HG02623 (cell line): ENCODE measurements around the gene CD1E.
"Not testable (repeated sequence)": the region's sequence is repeated elsewhere in the genome, so short reads cannot be mapped to it uniquely, and the experiment has no call there.

Experiments used
- ATAC-seq: cut with Tn5 transposase; IDR thresholded peaks from one replicate; pipeline ENCODE4 v1.9.1; 2021; ENCODE audit warnings: moderate library complexity; ENCODE audit not compliant: unreplicated experiment

CD1E gene

DNA sequence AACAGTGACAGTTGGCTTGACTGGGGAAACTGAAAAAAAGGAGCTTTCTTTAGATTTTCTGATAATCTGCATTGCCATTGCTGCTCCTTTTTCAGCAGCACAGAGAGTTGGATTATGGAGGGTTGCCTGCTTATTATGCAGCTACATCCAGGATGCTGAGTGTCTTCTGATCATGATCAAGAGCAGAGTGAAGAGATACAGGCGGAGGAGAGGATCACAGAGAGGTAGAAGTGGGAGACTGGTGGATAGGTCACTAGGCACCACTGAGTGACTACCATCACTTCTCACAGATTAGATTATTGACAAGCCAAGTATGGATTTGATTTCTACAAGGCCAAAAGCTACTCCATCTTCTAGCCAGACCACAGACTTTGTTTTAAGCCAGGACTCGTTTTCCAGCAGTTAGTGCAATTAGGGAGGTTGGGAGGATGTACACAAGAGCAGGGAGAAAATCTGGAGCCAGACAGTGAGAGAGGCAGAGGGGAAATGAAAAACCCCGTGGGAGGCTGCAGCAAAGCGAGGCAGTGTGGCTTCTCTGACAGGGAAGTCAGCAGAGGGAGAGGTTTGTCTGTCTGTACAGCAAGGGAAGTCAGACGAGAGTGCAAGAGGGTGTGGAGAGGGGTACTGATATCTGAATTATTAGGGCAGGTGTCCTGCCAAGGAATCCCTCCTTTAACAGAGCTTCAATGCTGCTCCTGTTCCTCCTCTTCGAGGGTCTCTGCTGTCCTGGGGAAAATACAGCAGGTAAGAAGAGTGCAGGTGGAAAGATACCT lies at the start of gene CD1E:
Gene CD1E (plus strand): TSS at position 592 of the 773 bp plus-strand sequence. CDS start 95 bp downstream, at position 687.
- ATAC-seq, result peak; percentile 52

DNA sequence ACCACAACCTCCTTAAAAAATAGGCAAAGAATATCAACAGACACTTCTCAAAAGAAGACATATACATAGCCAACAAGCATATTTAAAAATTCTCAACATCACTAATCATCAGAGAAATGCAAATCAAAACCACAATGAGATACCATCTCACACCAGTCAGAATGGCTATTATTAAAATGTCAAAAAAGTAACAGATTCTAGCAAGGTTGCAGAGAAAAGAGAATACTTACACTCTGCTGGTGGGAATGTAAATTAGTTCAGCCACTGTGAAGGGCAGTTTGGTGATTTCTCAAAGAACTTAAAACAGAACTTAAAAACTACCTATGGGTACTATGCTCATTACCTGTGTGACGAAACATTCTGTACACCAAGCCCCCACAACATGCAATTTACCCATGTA lies 43.1 kb upstream of the CD1E start:
- ATAC-seq, result no peak

DNA sequence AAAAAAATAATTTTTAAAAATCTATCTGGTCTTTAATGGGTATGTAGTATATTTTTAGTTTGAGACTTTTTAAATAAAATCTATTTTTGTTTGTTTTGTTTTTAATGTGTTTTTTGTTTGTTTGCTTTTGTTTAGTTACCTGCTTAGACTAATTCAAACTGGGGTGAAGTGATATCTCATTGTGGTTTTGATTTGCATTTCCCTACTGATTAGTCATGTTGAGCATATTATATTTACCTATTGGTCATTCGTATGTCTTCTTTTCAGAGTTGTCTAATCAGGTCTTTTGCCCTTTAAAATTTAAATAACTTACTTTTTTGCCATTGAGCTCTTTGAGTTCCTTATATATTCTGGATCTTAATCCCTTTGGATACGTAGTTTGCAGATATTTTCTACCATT lies 42.6 kb upstream of the CD1E start:
- no peak for ATAC-seq

DNA sequence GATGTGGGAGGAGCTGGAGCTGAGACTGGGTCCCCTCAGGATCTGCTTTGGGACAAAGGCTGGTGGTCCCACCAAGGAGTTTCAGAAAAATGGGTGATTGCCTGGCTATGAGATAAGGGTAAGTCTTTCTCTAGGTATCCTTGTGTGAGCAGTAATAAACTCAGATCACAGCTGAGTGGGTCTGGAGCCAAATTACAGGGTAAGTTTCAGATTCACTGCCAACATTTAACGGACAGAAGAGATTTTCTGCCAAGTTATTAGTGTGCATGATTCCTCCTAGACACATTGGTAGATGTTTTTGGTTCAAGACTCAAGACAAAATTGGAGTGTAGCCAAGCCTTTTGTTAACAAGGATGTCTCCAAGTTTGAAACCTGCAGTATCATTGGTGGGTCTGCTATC lies 29.8 kb upstream of the CD1E start:
- ATAC-seq, result no peak

DNA sequence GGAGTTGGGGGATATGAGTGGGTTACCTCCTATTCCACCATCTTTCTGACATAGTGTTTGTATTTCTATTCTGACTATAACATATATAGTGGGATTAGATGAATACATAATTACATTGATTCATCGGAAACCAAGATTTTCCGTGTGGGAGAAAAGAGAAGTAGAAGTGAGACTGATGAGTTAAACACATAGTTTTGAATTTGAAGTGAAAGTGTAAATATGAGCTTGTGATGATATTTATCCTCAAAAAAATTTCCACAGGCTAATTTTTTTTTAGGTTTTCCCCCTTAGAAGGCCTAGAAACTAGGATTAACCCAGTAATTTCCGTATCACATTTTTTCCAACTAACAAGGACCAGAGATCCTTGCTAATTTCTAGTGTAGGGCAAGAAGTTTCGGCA lies 29.3 kb upstream of the CD1E start:
- ATAC-seq, result no peak

DNA sequence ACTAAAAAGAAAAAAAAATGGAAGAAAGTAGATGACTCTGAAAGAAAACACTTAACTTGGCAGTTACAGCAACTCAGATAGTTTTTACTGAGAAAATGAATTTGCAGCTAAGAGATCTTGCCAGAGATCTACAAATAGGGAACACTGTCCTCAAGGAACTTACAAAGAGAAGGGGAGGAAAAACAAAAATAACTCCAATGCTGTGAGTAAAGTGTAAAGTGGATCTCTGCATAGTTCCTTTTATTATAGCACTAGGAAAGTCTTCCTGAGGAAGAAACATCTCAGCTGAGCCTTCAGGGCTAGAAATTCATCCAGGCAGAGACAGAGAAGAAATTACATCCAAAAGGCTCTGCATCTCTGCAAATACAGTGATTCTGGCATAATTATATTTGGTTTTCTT lies 26.2 kb upstream of the CD1E start:
- no peak for ATAC-seq

DNA sequence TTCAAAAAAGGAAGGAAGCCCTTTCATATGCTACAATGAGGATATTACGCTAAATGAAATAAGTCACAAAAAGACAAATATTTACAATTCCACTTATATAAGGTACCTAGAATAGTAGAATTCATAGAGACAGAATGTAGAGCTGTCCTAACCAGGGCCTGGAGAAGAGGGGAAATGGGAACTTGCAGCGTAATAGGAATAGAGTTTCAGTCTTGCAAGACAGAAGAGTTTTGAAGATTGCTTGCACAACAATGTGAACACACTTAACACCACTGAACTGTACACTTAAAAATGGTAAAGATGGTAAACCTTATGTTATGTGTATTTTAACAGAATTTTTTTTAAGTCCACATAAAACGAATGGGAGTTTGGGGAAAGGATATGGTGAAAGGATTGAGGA lies 25.3 kb upstream of the CD1E start:
- no peak for ATAC-seq

DNA sequence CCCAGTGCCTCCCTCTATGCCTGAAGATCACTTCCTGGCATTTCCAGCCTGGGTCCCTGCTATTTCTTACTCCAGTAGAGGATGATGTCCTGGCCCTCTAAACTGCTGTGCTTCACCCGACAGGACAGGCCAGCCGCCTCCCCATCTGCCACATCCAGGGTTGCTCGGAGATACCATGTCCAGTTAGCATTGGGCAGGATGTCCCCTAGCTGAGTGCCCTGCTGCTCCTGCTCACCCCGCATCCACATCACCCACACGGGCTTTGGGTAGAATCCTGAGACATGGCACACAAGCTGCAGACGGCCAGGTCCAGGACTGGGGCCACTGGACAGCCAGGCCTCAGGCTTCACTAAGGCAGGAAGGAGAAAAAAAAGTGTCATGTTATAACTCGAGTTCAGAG lies 24.4 kb upstream of the CD1E start:
- ATAC-seq, result no peak

DNA sequence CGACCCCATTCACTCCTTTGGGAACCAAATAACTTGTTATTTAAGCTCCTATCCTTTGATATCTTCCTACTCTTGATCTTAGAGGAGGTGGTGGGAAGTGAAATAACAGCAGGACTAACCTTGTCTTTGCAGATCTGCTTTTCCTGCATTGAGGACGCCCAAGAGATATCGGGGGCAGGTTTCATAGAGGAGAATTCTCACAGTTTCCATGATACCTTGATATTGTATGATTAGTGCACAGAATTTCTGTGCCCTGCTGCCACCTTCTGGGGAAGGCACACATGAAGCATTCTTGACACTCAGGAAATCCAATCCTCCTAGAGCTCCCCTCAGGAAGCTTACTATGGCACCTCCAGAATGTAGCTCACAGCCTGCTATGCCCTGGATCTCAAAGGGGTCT lies 24.0 kb upstream of the CD1E start:
- ATAC-seq, result no peak

DNA sequence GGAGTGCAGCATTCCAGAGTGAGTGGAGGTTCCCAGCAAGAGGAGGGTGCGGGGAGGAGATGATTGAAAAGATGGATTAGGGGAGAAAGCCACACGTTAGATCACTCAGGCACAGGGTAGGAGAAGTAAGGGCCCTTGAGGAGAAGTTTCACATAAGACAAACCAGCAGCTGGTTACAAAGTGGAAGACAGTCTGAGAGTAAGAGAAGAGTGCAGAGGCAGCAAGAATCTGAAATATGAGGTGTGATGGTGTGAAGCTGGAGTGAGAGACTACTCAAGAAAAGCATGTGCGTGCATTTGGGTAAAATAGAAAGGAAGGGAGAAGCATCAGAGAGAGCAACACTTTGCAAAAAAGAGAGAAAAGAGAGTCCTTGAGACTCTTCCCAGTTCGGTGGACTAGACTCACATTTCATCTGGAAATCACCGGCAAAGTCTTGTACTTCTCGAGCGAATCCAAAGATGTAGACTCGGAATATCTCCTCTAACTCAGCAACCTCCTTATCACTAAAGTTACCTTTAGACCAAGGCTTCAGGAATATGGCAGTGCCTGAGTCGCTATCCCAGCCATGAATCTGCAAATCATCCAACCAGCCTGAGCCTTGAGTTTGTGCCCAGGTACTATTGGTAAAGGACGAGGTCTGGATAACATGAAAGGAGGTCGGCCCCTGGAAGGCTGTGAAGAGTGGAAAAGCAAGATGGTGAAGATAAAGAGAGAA lies 23.1 kb upstream of the CD1E start:
- no peak for ATAC-seq

DNA sequence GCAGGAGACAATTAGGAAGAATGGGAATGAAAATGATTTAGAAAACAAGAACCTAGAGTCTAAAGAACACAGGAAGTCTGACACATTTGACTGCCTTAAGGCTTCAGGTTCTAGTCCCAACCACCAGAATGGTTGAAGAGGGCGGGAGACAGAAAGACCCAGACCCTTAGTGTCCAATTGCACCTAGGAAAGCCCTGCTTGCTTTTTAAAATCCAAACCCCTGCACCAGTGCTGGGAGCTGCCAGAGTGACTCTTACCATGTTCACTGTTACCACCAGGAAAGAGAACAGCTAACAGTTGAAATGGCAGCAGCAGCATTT lies 22.6 kb upstream of the CD1E start:
- ATAC-seq, result no peak

GRCh38 chr1:158331481-158332150 lies 22.1 kb upstream of the CD1E start, which contains the start of gene CD1B:
TSS of gene CD1B (minus strand) at chr1:158331531. CDS start at chr1:158331423, 108 bp downstream.
- no peak for ATAC-seq

DNA sequence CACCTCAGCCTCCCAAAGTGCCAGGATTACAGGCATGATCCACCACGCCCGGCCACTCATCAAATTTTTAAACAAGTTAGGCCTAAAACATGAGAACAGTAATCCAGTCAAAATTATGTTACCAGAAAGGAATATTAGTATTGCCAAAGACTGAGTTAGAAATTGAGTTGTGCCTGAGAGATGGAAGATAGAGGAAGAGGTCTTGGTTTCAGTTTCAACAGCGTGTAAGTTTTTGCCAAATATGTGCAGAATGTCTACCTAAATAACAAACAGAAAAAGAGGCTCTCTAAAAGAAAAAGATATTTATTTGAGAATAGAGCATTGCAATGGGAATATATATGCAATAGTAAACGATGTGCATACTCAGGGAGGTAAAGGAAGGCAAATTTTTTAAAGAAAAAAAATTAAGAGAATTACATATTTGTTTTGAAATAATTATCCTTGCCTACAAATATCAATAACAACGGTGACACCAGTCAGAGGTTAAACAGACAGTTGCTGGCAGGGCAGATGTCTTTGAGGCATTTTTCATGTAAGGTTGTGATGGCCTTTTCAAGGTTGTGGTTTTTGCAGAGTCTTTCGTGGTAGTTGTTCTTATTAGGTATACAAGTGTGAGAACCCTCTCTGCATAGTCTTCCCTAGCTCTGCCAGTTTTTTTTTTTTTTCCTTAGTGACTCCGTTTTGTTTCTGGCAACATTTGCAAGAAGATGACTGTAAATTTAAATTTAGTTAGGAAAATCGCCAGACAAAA lies 20.1 kb upstream of the CD1E start:
- ATAC-seq, result no peak

- ATAC-seq, result no peak
Measured at GRCh38 chr1:158334526-158335212, 19.0 kb upstream of the CD1E start.

- no peak for ATAC-seq
Measured at GRCh38 chr1:158335213-158335532, 18.5 kb upstream of the CD1E start.

DNA sequence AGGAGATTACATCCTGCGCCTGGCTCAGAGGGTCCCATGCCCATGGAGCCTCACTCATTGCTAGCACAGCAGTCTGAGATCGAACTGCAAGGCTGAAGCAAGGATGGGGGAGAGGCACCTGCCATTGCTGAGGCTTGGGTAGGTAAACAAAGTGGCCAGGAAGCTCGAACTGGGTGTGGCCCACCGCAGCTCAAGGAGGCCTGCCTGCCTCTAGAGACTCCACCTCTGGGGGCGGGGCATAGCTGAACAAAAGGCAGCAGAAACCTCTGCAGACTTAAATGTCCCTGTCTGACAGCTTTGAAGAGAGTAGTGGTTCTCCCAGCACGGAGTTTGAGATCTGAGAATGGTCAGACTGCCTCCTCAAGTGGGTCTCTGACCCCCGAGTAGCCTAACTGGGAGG lies 17.3 kb upstream of the CD1E start:
- not testable (repeated sequence) for ATAC-seq

DNA sequence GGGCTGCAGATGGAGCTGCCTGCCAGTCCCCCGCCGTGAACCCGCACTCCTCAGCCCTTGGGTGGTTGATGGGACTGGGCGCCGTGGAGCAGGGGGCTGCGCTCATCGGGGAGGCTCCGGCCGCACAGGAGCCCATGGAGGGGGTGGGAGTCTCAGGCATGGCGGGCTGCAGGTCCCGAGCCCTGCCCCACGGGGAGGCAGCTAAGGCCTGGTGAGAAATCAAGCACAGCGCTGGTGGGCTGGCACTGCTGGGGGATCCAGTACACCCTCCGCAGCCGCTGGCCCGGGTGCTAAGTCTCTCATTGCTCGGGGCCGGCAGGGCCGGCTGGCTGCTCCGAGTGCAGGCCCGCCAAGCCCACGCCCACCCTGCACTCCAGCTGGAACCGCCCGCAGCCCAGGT lies 4.7 kb upstream of the CD1E start:
- not testable (repeated sequence) for ATAC-seq

DNA sequence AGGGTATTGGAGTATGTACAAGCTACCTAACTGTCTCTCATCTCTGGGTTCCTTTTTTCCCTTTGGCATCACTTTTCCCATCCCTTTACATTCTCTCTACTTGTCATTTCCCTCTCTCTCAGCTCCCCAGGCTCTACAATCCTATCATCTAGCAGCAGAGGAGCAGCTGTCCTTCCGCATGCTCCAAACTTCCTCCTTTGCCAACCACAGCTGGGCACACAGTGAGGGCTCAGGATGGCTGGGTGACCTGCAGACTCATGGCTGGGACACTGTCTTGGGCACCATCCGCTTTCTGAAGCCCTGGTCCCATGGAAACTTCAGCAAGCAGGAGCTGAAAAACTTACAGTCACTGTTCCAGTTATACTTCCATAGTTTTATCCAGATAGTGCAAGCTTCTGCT lies 561 bp downstream of the CD1E start:
- ATAC-seq, result no peak

DNA sequence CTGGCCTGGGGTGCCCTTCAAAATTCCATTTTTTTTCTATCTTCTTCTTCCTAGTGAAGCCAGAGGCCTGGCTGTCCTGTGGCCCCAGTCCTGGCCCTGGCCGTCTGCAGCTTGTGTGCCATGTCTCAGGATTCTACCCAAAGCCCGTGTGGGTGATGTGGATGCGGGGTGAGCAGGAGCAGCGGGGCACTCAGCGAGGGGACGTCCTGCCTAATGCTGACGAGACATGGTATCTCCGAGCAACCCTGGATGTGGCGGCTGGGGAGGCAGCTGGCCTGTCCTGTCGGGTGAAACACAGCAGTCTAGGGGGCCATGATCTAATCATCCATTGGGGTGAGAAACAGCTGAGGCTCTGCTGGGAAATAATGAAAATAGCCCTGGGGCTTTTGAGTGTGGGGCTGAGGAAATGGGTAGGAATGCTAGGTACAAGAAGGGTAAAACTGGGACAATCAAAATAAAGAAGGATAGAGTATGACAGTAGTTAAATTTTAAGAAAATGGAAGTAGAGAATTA lies 2.1 kb downstream of the CD1E start:
- no peak for ATAC-seq

DNA sequence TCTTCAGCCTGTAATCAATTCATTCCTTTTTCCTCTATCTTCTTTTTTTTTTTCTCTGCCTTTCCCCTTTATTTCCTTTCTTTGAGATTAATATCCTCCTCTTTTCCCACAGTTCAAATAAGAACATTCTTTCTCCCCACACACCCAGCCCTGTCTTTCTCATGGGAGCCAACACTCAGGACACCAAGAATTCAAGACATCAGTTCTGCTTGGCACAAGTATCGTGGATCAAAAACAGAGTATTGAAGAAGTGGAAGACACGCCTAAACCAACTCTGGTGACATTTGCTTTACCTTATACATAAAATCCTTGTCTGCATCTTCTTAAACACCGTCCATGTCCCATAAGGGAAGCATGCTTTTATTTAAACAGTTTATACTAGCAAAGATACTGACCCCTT lies 2.9 kb downstream of the CD1E start:
- no peak for ATAC-seq

GRCh38 chr1:158357441-158357840 lies 3.7 kb downstream of the CD1E start:
- no peak for ATAC-seq
